Endothelial cell of umbilical vein (primary cell): ENCODE results near the gene ANKLE2. TPM values are rescaled to one million over a fixed set of nuclear protein-coding genes. Genes with fewer than 3 reads are reported as not detected.

Experiments used
- polyA plus RNA-seq, 4 experiments: library from polyadenylated mRNA; depleted of rRNA in 3 of 4; stranded (reverse) in 3 of 4; unstranded in 1 of 4; fragments of >200 nt; gene quantifications; 2 replicates each; pipeline versions ENCODE4 v1.2.1 to v1.2.3, GENCODE V29; 2011 to 2012; ENCODE audit warnings: missing spikeins in 1 of 4
- small RNA-seq: library from RNA; depleted of rRNA; stranded (forward); fragments of <200 nt; gene quantifications from one replicate; pipeline ENCODE3, GENCODE V24; 2012; ENCODE audit warnings: low replicate concordance, low read depth; ENCODE audit not compliant: insufficient read depth, insufficient read length
- total RNA-seq: library from RNA; stranded (reverse); gene quantifications from 2 replicates; pipeline ENCODE4 v1.2.3, GENCODE V29; 2021

ANKLE2 gene
- total and polyA plus RNA-seq, 2 donors (not counting 3 experiments of a cell fraction or from before 2014, with no cell fraction given) = 75.8 to 112 TPM

Small RNAs within 50 kb of the gene (small RNA-seq; reads per million reads assigned to genes)
- not detected for gene RNA5SP379

Other genes with a start within 250 kb of the ANKLE2 start
- gene LRCOL1, start 151.2 kb downstream of the ANKLE2 start, total RNA-seq = 1.2 TPM in 1 of 2 replicates, not detected in the other
- gene LRCOL1, start 151.2 kb downstream of the ANKLE2 start, polyA plus RNA-seq = 1.1 and 1.5 TPM in 2 replicates
- not detected in 2 replicates for gene P2RX2, start 143.1 kb downstream of the ANKLE2 start, total RNA-seq
- gene P2RX2, start 143.1 kb downstream of the ANKLE2 start, polyA plus RNA-seq = not detected in 2 replicates
- 73.7 and 82.7 TPM in 2 replicates for gene POLE, start 74.5 kb downstream of the ANKLE2 start, total RNA-seq
- 22.9 and 27.5 TPM in 2 replicates for gene POLE, start 74.5 kb downstream of the ANKLE2 start, polyA plus RNA-seq
- gene PXMP2, start 74.2 kb downstream of the ANKLE2 start, total RNA-seq = 21.1 and 24.0 TPM in 2 replicates
- gene PXMP2, start 74.2 kb downstream of the ANKLE2 start, polyA plus RNA-seq = 31.5 and 32.8 TPM in 2 replicates
- 45.7 and 52.8 TPM in 2 replicates for gene PGAM5, start 51.0 kb downstream of the ANKLE2 start, total RNA-seq
- gene PGAM5, start 51.0 kb downstream of the ANKLE2 start, polyA plus RNA-seq = 23.1 and 34.1 TPM in 2 replicates
- gene GOLGA3, start 67.0 kb upstream of the ANKLE2 start, total RNA-seq = 83.4 and 86.0 TPM in 2 replicates
- 15.9 and 18.4 TPM in 2 replicates for gene GOLGA3, start 67.0 kb upstream of the ANKLE2 start, polyA plus RNA-seq
- gene CHFR, start 125.8 kb upstream of the ANKLE2 start, total RNA-seq = 64.7 and 66.5 TPM in 2 replicates
- 45.4 and 57.0 TPM in 2 replicates for gene CHFR, start 125.8 kb upstream of the ANKLE2 start, polyA plus RNA-seq
- 11.0 and 11.3 TPM in 2 replicates for gene ZNF605, start 194.5 kb upstream of the ANKLE2 start, total RNA-seq
- gene ZNF605, start 194.5 kb upstream of the ANKLE2 start, polyA plus RNA-seq = 2.4 TPM in 2 replicates
- 9.7 and 11.1 TPM in 2 replicates for gene ZNF26, start 224.5 kb upstream of the ANKLE2 start, total RNA-seq
- gene ZNF26, start 224.5 kb upstream of the ANKLE2 start, polyA plus RNA-seq = 5.9 and 7.1 TPM in 2 replicates